ENCODE measurements around the gene CCL20. TPM values are rescaled to one million over a fixed set of nuclear protein-coding genes. Genes with fewer than 3 reads are reported as not detected.

The CCL20 gene
- total and polyA plus RNA-seq, 2 of the 8 experiments (the other 6 are each of a cell fraction or from before 2014, with no cell fraction given), result not detected

Small RNA genes within 50 kb of the gene (small RNA-seq; reads per million reads assigned to genes)
- not detected for gene SNRPGP8 (ENCODE audit: insufficient read depth)

Other genes starting within 250 kb of the CCL20 start
- gene SCYGR2, start 214.9 kb upstream of the CCL20 start, total RNA-seq (2021; fragmentation: NEBNext Ultra II Directional; extraction: Animal tissue kit (Norgen Biotek cat#: 25700)), result not detected in 2 replicates
- gene SCYGR2, start 214.9 kb upstream of the CCL20 start, polyA plus RNA-seq (2011; rRNA removed), result not detected in 2 replicates
- not detected in 2 replicates for gene SCYGR3, start 199.0 kb upstream of the CCL20 start, total RNA-seq (2021; fragmentation: NEBNext Ultra II Directional; extraction: Animal tissue kit (Norgen Biotek cat#: 25700))
- gene SCYGR3, start 199.0 kb upstream of the CCL20 start, polyA plus RNA-seq (2011; rRNA removed), result not detected in 2 replicates
- not detected in 2 replicates for gene SCYGR4, start 196.3 kb upstream of the CCL20 start, total RNA-seq (2021; fragmentation: NEBNext Ultra II Directional; extraction: Animal tissue kit (Norgen Biotek cat#: 25700))
- not detected in 2 replicates for gene SCYGR4, start 196.3 kb upstream of the CCL20 start, polyA plus RNA-seq (2011; rRNA removed)
- not detected in 2 replicates for gene SCYGR5, start 147.0 kb upstream of the CCL20 start, total RNA-seq (2021; fragmentation: NEBNext Ultra II Directional; extraction: Animal tissue kit (Norgen Biotek cat#: 25700))
- gene SCYGR5, start 147.0 kb upstream of the CCL20 start, polyA plus RNA-seq (2011; rRNA removed), result not detected in 2 replicates
- 5.9 and 9.8 TPM in 2 replicates for gene SLC19A3, start 95.8 kb upstream of the CCL20 start, total RNA-seq (2021; fragmentation: NEBNext Ultra II Directional; extraction: Animal tissue kit (Norgen Biotek cat#: 25700))
- 7.0 and 8.4 TPM in 2 replicates for gene SLC19A3, start 95.8 kb upstream of the CCL20 start, polyA plus RNA-seq (2011; rRNA removed)
- gene SCYGR6, start 89.1 kb upstream of the CCL20 start, total RNA-seq (2021; fragmentation: NEBNext Ultra II Directional; extraction: Animal tissue kit (Norgen Biotek cat#: 25700)), result not detected in 2 replicates
- gene SCYGR6, start 89.1 kb upstream of the CCL20 start, polyA plus RNA-seq (2011; rRNA removed), result not detected in 2 replicates
- not detected in 2 replicates for gene SCYGR7, start 85.5 kb upstream of the CCL20 start, total RNA-seq (2021; fragmentation: NEBNext Ultra II Directional; extraction: Animal tissue kit (Norgen Biotek cat#: 25700))
- gene SCYGR7, start 85.5 kb upstream of the CCL20 start, polyA plus RNA-seq (2011; rRNA removed), result not detected in 2 replicates
- gene SCYGR8, start 67.9 kb upstream of the CCL20 start, total RNA-seq (2021; fragmentation: NEBNext Ultra II Directional; extraction: Animal tissue kit (Norgen Biotek cat#: 25700)), result not detected in 2 replicates
- not detected in 2 replicates for gene SCYGR8, start 67.9 kb upstream of the CCL20 start, polyA plus RNA-seq (2011; rRNA removed)
- gene DAW1, start 57.8 kb downstream of the CCL20 start, total RNA-seq (2021; fragmentation: NEBNext Ultra II Directional; extraction: Animal tissue kit (Norgen Biotek cat#: 25700)), result 0.84 and 1.4 TPM in 2 replicates
- 0.24 and 0.44 TPM in 2 replicates for gene DAW1, start 57.8 kb downstream of the CCL20 start, polyA plus RNA-seq (2011; rRNA removed)

All from H1 (cell line).